ENCODE results near the gene NIFK.
"Not testable (repeated sequence)": the region's sequence is repeated elsewhere in the genome, so short reads cannot be mapped to it uniquely, and the experiment has no call there.

Gene NIFK

DNA sequence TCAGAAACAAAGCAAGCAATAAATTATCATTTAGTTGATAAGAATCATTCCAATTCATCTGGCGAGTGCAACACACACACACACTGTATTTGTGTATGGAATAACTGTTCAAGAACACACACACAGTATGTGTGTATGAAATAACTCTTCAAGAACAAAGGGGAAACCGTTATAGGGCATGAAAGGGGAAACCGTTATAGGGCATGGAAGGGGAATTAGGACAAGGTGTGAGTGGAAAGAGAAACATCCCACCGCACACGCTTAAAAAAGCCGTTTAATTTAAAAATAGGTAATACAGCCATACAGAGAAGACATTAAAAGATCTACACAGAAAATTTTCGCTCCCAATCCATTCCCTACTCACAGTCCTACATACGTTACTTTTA is 18.2 kb upstream of the NIFK start:
- no peaks in the 10 kb centered on the region for H3K27me3 Mint-ChIP-seq
- H3K9me3 Mint-ChIP-seq: no peaks in the 10 kb centered on the region
- peaks cover 13% of the 10 kb centered on the region for H3K36me3 Mint-ChIP-seq
- H3K4me3 Mint-ChIP-seq: peak overlapping the region; percentile 90
- peak overlapping the region; percentile 92 for H3K27ac Mint-ChIP-seq
- no peak for DNase-seq
- CTCF ChIA-PET: no interaction called here
- peaks cover 32% of the 10 kb centered on the region for H3K4me1 Mint-ChIP-seq

- Mint-ChIP-seq H3K4me1 (no peaks in the 10 kb centered on the region), H3K9me3 (no peaks in the 10 kb centered on the region), H3K4me3 (no peak overlapping the region), H3K36me3 (no peaks in the 10 kb centered on the region), H3K27me3 (peaks cover 4% of the 10 kb centered on the region), H3K27ac (no peak overlapping the region)
- CTCF ChIA-PET: interaction anchor here (1.1 kb wide), 1 partner anchor 346 kb away, joined by 4 read pairs; no protein-coding TSS in a partner anchor
- peak; percentile 33 for DNase-seq
These were observed 11.5 kb upstream of the NIFK start for GRCh38 chr2:121748202-121748601.

GRCh38 chr2:121746071-121746578 is 9.4 kb upstream of the NIFK start:
- Mint-ChIP-seq H3K36me3 (no peaks in the 10 kb centered on the region), H3K27me3 (peaks cover 10% of the 10 kb centered on the region), H3K27ac (no peak overlapping the region), H3K9me3 (no peaks in the 10 kb centered on the region), H3K4me1 (no peaks in the 10 kb centered on the region), H3K4me3 (no peak overlapping the region)
- DNase-seq: no peak
- CTCF ChIA-PET: no interaction called here

DNA sequence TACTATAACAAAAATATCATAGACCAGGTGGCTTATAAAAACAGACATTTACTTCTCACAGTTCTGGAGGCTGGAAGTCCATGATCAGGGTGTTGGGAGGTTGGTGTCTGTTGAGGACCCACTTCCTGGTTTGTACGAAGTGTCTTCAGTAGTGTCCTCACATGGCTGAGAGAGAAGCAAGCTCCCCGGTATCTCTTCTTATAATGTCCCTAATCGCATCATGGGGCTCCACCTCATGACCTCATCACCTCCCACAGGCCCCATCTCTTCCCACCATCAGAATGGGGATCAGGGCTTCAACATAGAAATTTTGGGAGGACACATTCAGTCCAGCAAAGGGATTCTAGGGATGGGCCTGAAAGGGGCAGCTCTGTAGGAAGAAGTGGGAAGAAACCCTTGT is 4.8 kb upstream of the NIFK start:
- Mint-ChIP-seq H3K36me3 (peaks cover 2% of the 10 kb centered on the region), H3K4me1 (peaks cover 17% of the 10 kb centered on the region), H3K27me3 (peaks cover 29% of the 10 kb centered on the region), H3K4me3 (no peak overlapping the region), H3K27ac (no peak overlapping the region), H3K9me3 (no peaks in the 10 kb centered on the region)
- no peak for DNase-seq
- CTCF ChIA-PET: no interaction called here

- no peak overlapping the region for H3K27ac Mint-ChIP-seq
- peaks cover 29% of the 10 kb centered on the region for H3K27me3 Mint-ChIP-seq
- peaks cover 17% of the 10 kb centered on the region for H3K4me1 Mint-ChIP-seq
- no peaks in the 10 kb centered on the region for H3K9me3 Mint-ChIP-seq
- no peak overlapping the region for H3K4me3 Mint-ChIP-seq
- H3K36me3 Mint-ChIP-seq: peaks cover 2% of the 10 kb centered on the region
- CTCF ChIA-PET: no interaction called here
- no peak for DNase-seq
These were observed 4.3 kb upstream of the NIFK start for GRCh38 chr2:121740973-121741372.

DNA sequence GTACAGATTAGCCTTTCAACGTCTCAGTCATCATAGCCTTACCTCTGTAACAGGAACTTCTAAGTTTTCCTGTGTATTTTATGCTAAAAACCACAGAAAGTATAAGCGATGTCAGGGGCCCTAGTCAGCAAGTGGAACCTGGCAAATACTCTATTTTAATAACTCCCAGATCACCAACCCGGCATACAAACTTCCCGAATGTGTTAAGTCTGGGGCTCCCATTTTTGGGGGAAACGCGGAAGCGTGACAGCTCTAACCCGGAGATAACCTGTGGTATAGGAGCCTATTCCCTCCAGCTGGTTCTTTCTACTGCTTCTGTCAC is 574 bp downstream of the NIFK start:
- H3K9me3 Mint-ChIP-seq: no peaks in the 10 kb centered on the region
- peaks cover 19% of the 10 kb centered on the region for H3K27me3 Mint-ChIP-seq
- H3K36me3 Mint-ChIP-seq: peaks cover 28% of the 10 kb centered on the region
- no peak for DNase-seq
- peaks cover 51% of the 10 kb centered on the region for H3K4me1 Mint-ChIP-seq
- peak overlapping the region; percentile 79 for H3K4me3 Mint-ChIP-seq
- peak overlapping the region; percentile 96 for H3K27ac Mint-ChIP-seq
- CTCF ChIA-PET: interaction anchor here (2.1 kb wide), 1 partner anchor 205 kb away, joined by 5 read pairs; the partner anchor contains the start of gene RNU4ATAC

DNA sequence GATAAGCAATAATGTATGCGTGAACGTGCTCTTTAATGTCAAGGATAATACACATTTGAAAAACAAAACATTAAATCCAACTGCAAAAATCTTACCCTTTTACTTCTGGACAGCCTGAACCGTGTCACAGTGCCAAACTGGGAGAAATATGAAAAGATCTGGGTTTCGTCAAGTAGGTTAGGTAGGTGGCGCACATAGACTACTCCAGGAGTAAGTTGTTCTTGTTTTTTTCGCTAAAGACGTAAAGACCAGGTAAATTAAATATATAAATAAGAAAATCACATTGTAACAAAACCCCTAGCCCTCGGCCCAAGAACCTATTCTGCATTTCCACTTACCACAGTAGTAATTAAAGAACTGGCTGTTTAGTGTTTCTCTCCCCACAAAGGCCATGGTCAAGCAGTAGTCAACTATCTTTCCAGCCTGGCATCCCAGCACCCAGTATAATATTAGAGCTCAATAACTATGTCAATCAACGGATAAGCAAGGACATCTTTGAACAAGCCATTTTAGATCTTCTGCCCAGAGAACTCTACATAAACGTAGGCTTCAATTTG is 1.1 kb downstream of the NIFK start:
- Mint-ChIP-seq H3K27ac (peak overlapping the region; percentile 96), H3K9me3 (no peaks in the 10 kb centered on the region), H3K27me3 (peaks cover 19% of the 10 kb centered on the region), H3K4me3 (peak overlapping the region; percentile 79), H3K4me1 (peaks cover 56% of the 10 kb centered on the region), H3K36me3 (peaks cover 33% of the 10 kb centered on the region)
- CTCF ChIA-PET: interaction anchor here (0.6 to 2.1 kb wide), 6 partner anchors 9 to 205 kb away, joined by 3 to 5 read pairs (median 3); partner anchors contain the start of genes CLASP1 and RNU4ATAC
- DNase-seq: no peak

GRCh38 chr2:121734544-121734943 is 2.1 kb downstream of the NIFK start:
- H3K4me3 Mint-ChIP-seq, DNase-seq, H3K9me3 Mint-ChIP-seq, H3K27ac Mint-ChIP-seq: not testable (repeated sequence)
- Mint-ChIP-seq H3K4me1 (peaks cover 61% of the 10 kb centered on the region), H3K36me3 (peaks cover 40% of the 10 kb centered on the region), H3K27me3 (peaks cover 15% of the 10 kb centered on the region)
- CTCF ChIA-PET: interaction anchor here (0.7 to 2.1 kb wide), 4 partner anchors 8 to 204 kb away, joined by 3 to 5 read pairs (median 3); partner anchors contain the start of genes CLASP1 and RNU4ATAC

DNA sequence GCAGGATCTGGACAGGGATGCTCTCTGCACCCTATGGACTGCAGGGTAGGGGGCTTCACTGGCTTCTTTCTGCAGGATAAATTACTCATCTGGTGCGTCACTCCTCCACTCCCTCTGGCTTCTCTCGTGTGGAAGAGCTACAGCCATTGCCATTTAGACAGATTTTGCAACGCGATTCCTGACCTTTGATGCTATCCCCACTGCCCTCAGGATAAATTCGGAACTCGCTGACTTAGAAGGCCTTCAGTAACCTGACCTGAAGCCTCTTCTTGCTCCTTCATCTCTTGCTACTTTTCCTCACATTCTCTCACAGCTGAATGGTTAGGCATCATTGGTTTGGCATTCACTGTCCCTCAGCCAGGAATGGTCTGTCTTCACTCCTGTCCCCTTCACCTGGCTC is 5.3 kb downstream of the NIFK start:
- peaks cover 50% of the 10 kb centered on the region for H3K4me1 Mint-ChIP-seq
- no peaks in the 10 kb centered on the region for H3K27me3 Mint-ChIP-seq
- H3K4me3 Mint-ChIP-seq: no peak overlapping the region
- peaks cover 63% of the 10 kb centered on the region for H3K36me3 Mint-ChIP-seq
- DNase-seq: no peak
- H3K27ac Mint-ChIP-seq: peak overlapping the region; percentile 2
- CTCF ChIA-PET: interaction anchor here (0.9 kb wide), 1 partner anchor 200 kb away, joined by 3 read pairs; no protein-coding TSS in a partner anchor
- no peaks in the 10 kb centered on the region for H3K9me3 Mint-ChIP-seq

- H3K4me1 Mint-ChIP-seq: peaks cover 39% of the 10 kb centered on the region
These were observed 8.7 kb downstream of the NIFK start for GRCh38 chr2:121727950-121728349.

DNA sequence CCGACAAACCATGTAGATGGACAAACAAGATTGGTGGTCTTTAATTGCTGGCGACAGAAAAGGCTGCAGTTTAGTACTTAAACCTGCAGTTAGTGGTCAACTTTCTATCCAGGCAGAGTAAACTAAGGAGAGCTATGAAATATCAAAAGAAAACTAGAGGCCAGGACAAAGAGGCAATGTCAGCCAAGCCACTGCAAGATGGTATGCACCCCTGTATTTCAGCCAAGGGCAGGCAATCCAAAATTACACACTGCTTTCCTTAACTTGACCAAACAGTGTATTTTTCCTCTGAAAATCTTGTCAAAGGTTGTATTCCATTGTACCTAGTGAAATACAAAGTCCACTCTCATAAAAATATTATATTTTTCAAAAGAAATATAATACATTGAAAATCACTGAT is 9.3 kb downstream of the NIFK start:
- Mint-ChIP-seq H3K4me3 (no peak overlapping the region), H3K4me1 (peaks cover 43% of the 10 kb centered on the region), H3K9me3 (no peaks in the 10 kb centered on the region), H3K27me3 (no peaks in the 10 kb centered on the region), H3K27ac (no peak overlapping the region), H3K36me3 (peaks cover 53% of the 10 kb centered on the region)
- DNase-seq: no peak
- CTCF ChIA-PET: interaction anchor here (1.1 kb wide), 1 partner anchor 8 kb away, joined by 3 read pairs; no protein-coding TSS in a partner anchor

More at GRCh38 chr2:121727950-121728349, 8.7 kb downstream of the NIFK start:
- peaks cover 55% of the 10 kb centered on the region for H3K36me3 Mint-ChIP-seq
- CTCF ChIA-PET: no interaction called here
- no peak overlapping the region for H3K4me3 Mint-ChIP-seq
- no peaks in the 10 kb centered on the region for H3K9me3 Mint-ChIP-seq
- H3K27me3 Mint-ChIP-seq: no peaks in the 10 kb centered on the region
- peak overlapping the region; percentile 80 for H3K27ac Mint-ChIP-seq
- DNase-seq: no peak

DNA sequence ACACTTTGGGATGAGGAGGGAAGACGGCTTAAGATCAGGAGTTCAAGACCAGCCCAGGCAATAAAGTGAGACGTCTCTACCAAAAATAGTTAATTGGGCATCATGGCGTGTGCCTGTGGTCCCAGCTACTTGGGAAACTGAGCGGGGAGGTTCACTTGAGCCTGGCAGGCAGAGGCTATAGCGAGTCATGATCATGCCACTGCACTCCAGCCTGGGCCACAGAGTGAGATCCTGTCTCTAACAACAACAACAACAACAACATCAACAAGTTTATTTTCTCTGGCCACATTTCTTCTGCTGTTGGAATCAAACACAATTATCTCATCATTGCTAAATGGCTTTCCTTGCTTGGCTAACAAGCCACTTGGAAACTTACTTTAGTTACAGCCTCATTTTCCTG is 13.4 kb downstream of the NIFK start:
- H3K27me3 Mint-ChIP-seq: peaks cover 3% of the 10 kb centered on the region
- H3K36me3 Mint-ChIP-seq: peaks cover 19% of the 10 kb centered on the region
- no peak for DNase-seq
- no peaks in the 10 kb centered on the region for H3K9me3 Mint-ChIP-seq
- H3K4me3 Mint-ChIP-seq: no peak overlapping the region
- H3K4me1 Mint-ChIP-seq: peaks cover 25% of the 10 kb centered on the region
- peak overlapping the region; percentile 75 for H3K27ac Mint-ChIP-seq
- CTCF ChIA-PET: no interaction called here

DNA sequence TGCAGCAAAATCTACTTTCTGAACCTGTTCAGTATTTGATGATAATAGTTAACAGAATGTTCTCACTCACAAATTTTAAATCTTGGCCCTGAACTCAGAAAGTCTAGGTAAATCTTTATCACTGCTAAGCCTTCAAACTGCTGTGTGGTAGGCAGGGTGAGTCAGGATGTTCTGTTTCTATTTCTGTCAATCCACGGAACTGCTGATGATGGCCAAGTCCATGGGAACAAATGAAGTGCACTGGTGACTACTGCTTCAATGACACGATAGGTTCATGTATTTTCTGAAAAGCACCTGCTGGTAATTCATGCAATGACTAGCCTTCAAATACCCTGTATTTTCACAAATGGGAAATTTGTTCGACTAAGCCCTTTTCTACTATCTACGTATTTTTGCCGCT is 14.2 kb downstream of the NIFK start:
- Mint-ChIP-seq H3K9me3 (no peaks in the 10 kb centered on the region), H3K27me3 (peaks cover 3% of the 10 kb centered on the region), H3K27ac (no peak overlapping the region), H3K4me3 (no peak overlapping the region), H3K4me1 (peaks cover 25% of the 10 kb centered on the region), H3K36me3 (peaks cover 11% of the 10 kb centered on the region)
- DNase-seq: no peak
- CTCF ChIA-PET: interaction anchor here (0.8 to 1.5 kb wide), 4 partner anchors 43 to 186 kb away, joined by 3 to 4 read pairs (median 3); no protein-coding TSS in a partner anchor

DNA sequence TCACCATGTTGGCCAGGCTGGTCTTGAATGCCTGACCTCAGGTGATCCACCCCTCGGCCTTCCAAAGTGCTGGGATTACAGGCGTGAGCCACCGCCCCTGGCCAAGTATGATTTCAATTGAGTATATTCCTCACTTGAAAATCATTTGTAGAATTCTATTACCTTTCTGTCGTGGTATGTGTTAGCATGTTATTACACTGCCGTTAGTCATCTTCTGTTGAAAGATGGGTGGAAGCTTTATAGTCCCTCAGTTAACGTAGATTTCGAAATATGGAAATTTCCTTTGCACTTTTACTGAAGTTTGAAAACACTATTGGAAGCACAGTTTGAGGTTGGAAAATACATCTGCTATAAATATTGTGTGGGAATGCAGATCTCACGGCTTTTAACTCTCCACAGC is 14.7 kb downstream of the NIFK start:
- Mint-ChIP-seq H3K9me3 (no peaks in the 10 kb centered on the region), H3K4me3 (no peak overlapping the region), H3K27me3 (peaks cover 3% of the 10 kb centered on the region), H3K36me3 (peaks cover 6% of the 10 kb centered on the region), H3K27ac (peak overlapping the region; percentile 9), H3K4me1 (peaks cover 25% of the 10 kb centered on the region)
- CTCF ChIA-PET: interaction anchor here (0.8 to 1.8 kb wide), 7 partner anchors 43 to 627 kb away, joined by 3 to 5 read pairs (median 3); partner anchors contain the start of gene RNU4ATAC
- DNase-seq: no peak

- CTCF ChIA-PET: interaction anchor here (3.1 to 4.2 kb wide), 2 partner anchors 121 to 315 kb away, joined by 17 to 25 read pairs; no protein-coding TSS in a partner anchor
- no peak overlapping the region for H3K27ac Mint-ChIP-seq
These were observed 19.1 kb downstream of the NIFK start for GRCh38 chr2:121717529-121717928.

More at GRCh38 chr2:121717529-121717928, 19.1 kb downstream of the NIFK start:
- DNase-seq: no peak
- Mint-ChIP-seq H3K4me1 (peaks cover 12% of the 10 kb centered on the region), H3K9me3 (no peaks in the 10 kb centered on the region), H3K27me3 (peaks cover 8% of the 10 kb centered on the region), H3K36me3 (no peaks in the 10 kb centered on the region), H3K4me3 (no peak overlapping the region)

All from activated naive CD4-positive, alpha-beta T cell treated with anti-CD3 and anti-CD28 coated beads, Interleukin-2, amount 10 ng/mL, durations not matched to agents 7 days and 5 days (primary cell).